Left lung (tissue), 14 donors: Measurements from ENCODE around the gene OR4D5. TPM values are rescaled to one million over a fixed set of nuclear protein-coding genes. Genes with fewer than 3 reads are reported as not detected.

Source experiments
- ATAC-seq: fragments of 200-7000 bp; cut with Tn5 transposase; one replicate; pipeline ENCODE4 v1.9.1; 2020; ENCODE audit warnings: moderate library complexity
- DNase-seq, 4 donors: peaks; one replicate each; pipeline ENCODE4 v3.0.0-alpha.2; 2013 to 2020
- H3K27ac ChIP-seq, 2 donors: fragments of 200-600 bp; sonication (generic) in 1 of 2; one replicate each; pipeline versions ENCODE4 v1.5.0 to v1.8.0; 2020 to 2021
- H3K27me3 ChIP-seq, 2 donors: fragments of 200-600 bp; sonication (generic) in 1 of 2; one replicate each; pipeline versions ENCODE4 v1.5.0 to v1.8.0; 2020 to 2021
- H3K36me3 ChIP-seq, 2 donors: fragments of 200-600 bp; sonication (generic) in 1 of 2; one replicate each; pipeline versions ENCODE4 v1.5.0 to v1.8.0; 2020 to 2021
- H3K4me1 ChIP-seq, 2 donors: fragments of 200-600 bp; one replicate each; pipeline ENCODE4 v1.8.0; 2021
- H3K4me3 ChIP-seq, 2 donors: fragments of 200-600 bp; sonication (generic) in 1 of 2; one replicate each; pipeline versions ENCODE4 v1.5.0 to v1.8.0; 2020 to 2021; ENCODE audit warnings: mild to moderate bottlenecking in 1 of 2
- H3K9me3 ChIP-seq, 2 donors: fragments of 200-600 bp; sonication (generic) in 1 of 2; one replicate each; pipeline versions ENCODE4 v1.5.0 to v1.8.0; 2020 to 2021
- CTCF ChIP-seq, 2 donors: fragments of 200-600 bp; sonication (generic) in 1 of 2; IDR thresholded peaks; one replicate each; pipeline versions ENCODE4 v1.5.0 to v1.8.0; 2021; ENCODE audit warnings: antibody characterized with exemption in 2 of 2
- intact Hi-C, 2 donors: fragments of 100-400 bp; cut with DNase I; formaldehyde crosslinking; loops; one replicate each; pipeline versions ENCODE4 v1.11.2 to v1.14.2; 2022
- long read RNA-seq, 12 donors: library from polyadenylated mRNA in 2 of 12; unstranded in 2 of 12; transcript quantifications; one replicate each; pipeline ENCODE4 v2.0.0 and lab custom pipeline, GENCODE V29; 2019 to 2026
- polyA plus RNA-seq, 6 donors: library from polyadenylated mRNA; unstranded; fragments of 120-200 nt; gene quantifications; one replicate each; pipeline ENCODE4 v1.2.1, GENCODE V29; 2013; ENCODE audit not compliant: insufficient read length in 6 of 6
- total RNA-seq, 2 donors: library from RNA; stranded (reverse); fragmentation: NEBNext Ultra II Directional; extraction: Animal tissue kit (Norgen Biotek cat#: 25700); gene quantifications; one replicate each; pipeline ENCODE4 v1.2.1, GENCODE V29; 2021
- donor health status: DM: no; HTN: yes; CAD: no.
- donor health status: DM: no; HTN: no; CAD: no.

The OR4D5 gene
- total RNA-seq (not detected), polyA plus RNA-seq (not detected)
- long read RNA-seq, donor 1, result 0 reads
- long read RNA-seq, donor 2, result 0 reads
- long read RNA-seq, donor 3, result 0 reads
- long read RNA-seq, donor 4, result 0 reads
- long read RNA-seq, donor 5, result 0 reads
- long read RNA-seq, donor 6, result 0 reads
- long read RNA-seq, donor 7, result 0 reads
- long read RNA-seq, donor 8, result 0 reads
- long read RNA-seq, donor 9, result 0 reads
- long read RNA-seq, donor 10, result 0 reads
- long read RNA-seq, donor 11, result 0 reads
- long read RNA-seq, donor 12, result 0 reads

- TF ChIP-seq CTCF (IDR thresholded peaks at IDR 0.05), result no peak
- Histone ChIP-seq H3K27me3 (no peaks in the 10 kb centered on the region), H3K9me3 (no peaks in the 10 kb centered on the region), H3K4me3 (no peak within 1 kb of the TSS), H3K36me3 (no peaks in the 10 kb centered on the region), H3K27ac (no peak within 1 kb of the TSS), H3K4me1 (no peaks in the 10 kb centered on the region)
- intact Hi-C loops, result no loop called here
- no peak for ATAC-seq
- DNase-seq, result no peak
Measured at GRCh38 chr11:123939317-123939716, at the start of gene OR4D5. Gene OR4D5 (plus strand): TSS chr11:123939617. CDS start chr11:123939617, 0 bp downstream.

- H3K9me3 ChIP-seq, result no peaks in the 10 kb centered on the region
- H3K36me3 ChIP-seq, result no peaks in the 10 kb centered on the region
- H3K27me3 ChIP-seq, result no peaks in the 10 kb centered on the region
- ATAC-seq (no peak), DNase-seq (no peak)
- intact Hi-C loops, result no loop called here
- no peak overlapping the region for H3K4me3 ChIP-seq
- no peak overlapping the region for H3K27ac ChIP-seq
- no peak for TF ChIP-seq CTCF (IDR thresholded peaks at IDR 0.05)
- no peaks in the 10 kb centered on the region for H3K4me1 ChIP-seq
Measured at GRCh38 chr11:123892031-123892430, 47.4 kb upstream of the OR4D5 start.

GRCh38 chr11:123899792-123900191, 39.6 kb upstream of the OR4D5 start:
- Histone ChIP-seq H3K27me3 (no peaks in the 10 kb centered on the region), H3K9me3 (no peaks in the 10 kb centered on the region), H3K27ac (no peak overlapping the region), H3K36me3 (no peaks in the 10 kb centered on the region), H3K4me3 (no peak overlapping the region), H3K4me1 (no peaks in the 10 kb centered on the region)
- ATAC-seq (no peak), DNase-seq (peak in 1 of 4 donors; percentile 17)
- intact Hi-C loops, result no loop called here
- TF ChIP-seq CTCF (IDR thresholded peaks at IDR 0.05), result no peak

- intact Hi-C loops, result no loop called here
- Histone ChIP-seq H3K4me3 (no peak within 1 kb of the TSS), H3K27ac (no peak within 1 kb of the TSS), H3K36me3 (no peaks in the 10 kb centered on the region), H3K27me3 (no peaks in the 10 kb centered on the region), H3K4me1 (no peaks in the 10 kb centered on the region), H3K9me3 (no peaks in the 10 kb centered on the region)
- DNase-seq (no peak), ATAC-seq (no peak)
- no peak for TF ChIP-seq CTCF (IDR thresholded peaks at IDR 0.05)
Measured at GRCh38 chr11:123901867-123902266, 37.5 kb upstream of the OR4D5 start, which contains the start of gene OR8D4. Gene OR8D4 (plus strand): TSS chr11:123902167. CDS start chr11:123906432, 4,265 bp downstream.

- no peak overlapping the region for H3K4me3 ChIP-seq
- no peaks in the 10 kb centered on the region for H3K36me3 ChIP-seq
- no peak for ATAC-seq
- no peak overlapping the region for H3K27ac ChIP-seq
- H3K27me3 ChIP-seq, result no peaks in the 10 kb centered on the region
- H3K9me3 ChIP-seq, result no peaks in the 10 kb centered on the region
- no peak for DNase-seq
- no peaks in the 10 kb centered on the region for H3K4me1 ChIP-seq
- TF ChIP-seq CTCF (IDR thresholded peaks at IDR 0.05), result no peak
- intact Hi-C loops, result no loop called here
Measured at GRCh38 chr11:123903932-123904331, 35.5 kb upstream of the OR4D5 start.
